ENCODE results near the gene DEFB114. TPM values are rescaled to one million over a fixed set of nuclear protein-coding genes. Genes with fewer than 3 reads are reported as not detected.

DEFB114 gene
- total RNA-seq, 4 donors from 2014 or later: not detected

GRCh38 chr6:49987749-49988148, 23.8 kb upstream of the DEFB114 start:
- no peak for ATAC-seq
- Histone ChIP-seq H3K27me3 (no peaks in the 10 kb centered on the region), H3K36me3 (no peaks in the 10 kb centered on the region), H3K4me1 (no peaks in the 10 kb centered on the region), H3K27ac (no peak overlapping the region), H3K9me3 (no peaks in the 10 kb centered on the region), H3K4me3 (no peak overlapping the region)
- TF ChIP-seq EP300 (IDR thresholded peaks at IDR 0.05) (no peak), POLR2A (IDR thresholded peaks at IDR 0.05) (no peak), CTCF (IDR thresholded peaks at IDR 0.05) (no peak), POLR2AphosphoS5 (IDR thresholded peaks at IDR 0.05) (no peak)
- 91 to 95% methylated on average over 2 of the region's 2 CpGs for WGBS, 2 donors (ENCODE audit: low coverage in 1 of 2)

- H3K36me3 ChIP-seq: no peaks in the 10 kb centered on the region
- no peaks in the 10 kb centered on the region for H3K4me1 ChIP-seq
- 43 to 45% methylated on average over 1 of the region's 1 CpG for WGBS, 2 donors (ENCODE audit: low coverage in 1 of 2)
- no peak overlapping the region for H3K27ac ChIP-seq
- H3K4me3 ChIP-seq: no peak overlapping the region
- no peak for TF ChIP-seq POLR2AphosphoS5 (IDR thresholded peaks at IDR 0.05)
- TF ChIP-seq EP300 (IDR thresholded peaks at IDR 0.05): no peak
- TF ChIP-seq POLR2A (IDR thresholded peaks at IDR 0.05): no peak
- no peaks in the 10 kb centered on the region for H3K9me3 ChIP-seq
- ATAC-seq: no peak
- H3K27me3 ChIP-seq: no peaks in the 10 kb centered on the region
Measured at GRCh38 chr6:49986551-49986950, 22.6 kb upstream of the DEFB114 start.

- 36 to 44% methylated on average over 2 of the region's 2 CpGs for WGBS, 2 donors (ENCODE audit: low coverage in 1 of 2)
- Histone ChIP-seq H3K27me3 (no peaks in the 10 kb centered on the region), H3K4me1 (no peaks in the 10 kb centered on the region), H3K4me3 (no peak overlapping the region), H3K27ac (peak overlapping the region in 3 of 4 donors; percentile 5 to 40 (median 19)), H3K36me3 (no peaks in the 10 kb centered on the region), H3K9me3 (no peaks in the 10 kb centered on the region)
- no peak for TF ChIP-seq POLR2A (IDR thresholded peaks at IDR 0.05)
- no peak for TF ChIP-seq EP300 (IDR thresholded peaks at IDR 0.05)
- no peak for TF ChIP-seq POLR2AphosphoS5 (IDR thresholded peaks at IDR 0.05)
- no peak for TF ChIP-seq CTCF (IDR thresholded peaks at IDR 0.05)
- no peak for ATAC-seq
Measured at GRCh38 chr6:49982046-49982445, 18.1 kb upstream of the DEFB114 start.

GRCh38 chr6:49980898-49981297, 16.9 kb upstream of the DEFB114 start:
- no peaks in the 10 kb centered on the region for H3K9me3 ChIP-seq
- WGBS, 2 donors (ENCODE audit: low coverage in 1 of 2): 50 to 71% methylated on average over 1 of the region's 1 CpG
- no peaks in the 10 kb centered on the region for H3K36me3 ChIP-seq
- no peak for ATAC-seq
- no peak overlapping the region for H3K4me3 ChIP-seq
- H3K4me1 ChIP-seq: no peaks in the 10 kb centered on the region
- no peak overlapping the region for H3K27ac ChIP-seq
- TF ChIP-seq POLR2A (IDR thresholded peaks at IDR 0.05) (no peak), CTCF (IDR thresholded peaks at IDR 0.05) (no peak), EP300 (IDR thresholded peaks at IDR 0.05) (no peak), POLR2AphosphoS5 (IDR thresholded peaks at IDR 0.05) (no peak)
- H3K27me3 ChIP-seq: no peaks in the 10 kb centered on the region

- no peaks in the 10 kb centered on the region for H3K27me3 ChIP-seq
- ATAC-seq: no peak
- 77 to 81% methylated on average over 4 of the region's 4 CpGs for WGBS, 2 donors (ENCODE audit: low coverage in 1 of 2)
- TF ChIP-seq CTCF (IDR thresholded peaks at IDR 0.05) (no peak), EP300 (IDR thresholded peaks at IDR 0.05) (no peak), POLR2A (IDR thresholded peaks at IDR 0.05) (no peak), POLR2AphosphoS5 (IDR thresholded peaks at IDR 0.05) (no peak)
- H3K9me3 ChIP-seq: no peaks in the 10 kb centered on the region
- H3K36me3 ChIP-seq: no peaks in the 10 kb centered on the region
- no peak overlapping the region for H3K4me3 ChIP-seq
- H3K27ac ChIP-seq: no peak overlapping the region
- no peaks in the 10 kb centered on the region for H3K4me1 ChIP-seq
Measured at GRCh38 chr6:49979584-49979983, 15.6 kb upstream of the DEFB114 start.

Measured in gastroesophageal sphincter (tissue), 4 donors.